Astrocyte (in vitro differentiated cells and primary cell): Measurements from ENCODE around the gene PLA1A. TPM values are rescaled to one million over a fixed set of nuclear protein-coding genes. Genes with fewer than 3 reads are reported as not detected.

Source experiments
- DNase-seq: peaks from one replicate; pipeline ENCODE4 v3.0.0-alpha.2; 2010; ENCODE audit warnings: low read depth
- FAIRE-seq: peaks from 2 replicates; lab custom pipeline; 2011; peaks lifted over from hg19 to GRCh38; lab: Jason Lieb, UNC
- H2AFZ ChIP-seq: 2 replicates; pipeline ENCODE4 v1.6.0; 2012; ENCODE audit warnings: low read depth, low read length, inconsistent platforms
- H3K27ac ChIP-seq: 2 replicates; pipeline ENCODE4 v1.5.1; 2011; ENCODE audit warnings: low read depth, low read length, inconsistent platforms
- H3K27me3 ChIP-seq: 2 replicates; pipeline ENCODE4 v1.6.0; 2011; ENCODE audit warnings: low read length, inconsistent platforms; ENCODE audit not compliant: insufficient read depth
- H3K36me3 ChIP-seq: 2 replicates; pipeline ENCODE4 v1.5.1; 2011; ENCODE audit warnings: low read length, inconsistent platforms; ENCODE audit not compliant: insufficient read depth
- H3K4me1 ChIP-seq: 2 replicates; pipeline ENCODE4 v1.5.1; 2011; ENCODE audit warnings: low read length, inconsistent platforms; ENCODE audit not compliant: insufficient read depth
- H3K4me2 ChIP-seq: 2 replicates; pipeline ENCODE4 v1.6.0; 2012; ENCODE audit warnings: low read length, inconsistent platforms
- H3K4me3 ChIP-seq: 2 replicates; pipeline ENCODE4 v1.5.1; 2011; ENCODE audit warnings: low read depth, mild to moderate bottlenecking, low read length, inconsistent platforms; ENCODE audit not compliant: insufficient read depth
- H3K79me2 ChIP-seq: 2 replicates; pipeline ENCODE4 v1.6.0; 2012; ENCODE audit warnings: mild to moderate bottlenecking, low read length, inconsistent platforms; ENCODE audit not compliant: insufficient read depth
- H3K9ac ChIP-seq: 2 replicates; pipeline ENCODE4 v1.6.0; 2012; ENCODE audit warnings: mild to moderate bottlenecking, low read length, inconsistent platforms
- H3K9me3 ChIP-seq: 2 replicates; pipeline ENCODE4 v1.5.1; 2012; ENCODE audit warnings: low read depth, mild to moderate bottlenecking, low read length, inconsistent platforms; ENCODE audit not compliant: insufficient read depth
- H4K20me1 ChIP-seq: 2 replicates; pipeline ENCODE4 v1.6.0; 2012; ENCODE audit warnings: low read length, inconsistent platforms; ENCODE audit not compliant: insufficient read depth
- H3K27ac Mint-ChIP-seq: one replicate; pipeline ENCODE4 v1.8.0; 2021; ENCODE audit warnings: mild to moderate bottlenecking, mixed read lengths; ENCODE audit not compliant: unreplicated experiment
- H3K27me3 Mint-ChIP-seq: one replicate; pipeline ENCODE4 v1.8.0; 2021; ENCODE audit warnings: low read depth, mixed read lengths; ENCODE audit not compliant: unreplicated experiment
- H3K36me3 Mint-ChIP-seq: one replicate; pipeline ENCODE4 v1.8.0; 2021; ENCODE audit warnings: low read depth, mixed read lengths; ENCODE audit not compliant: unreplicated experiment
- H3K4me1 Mint-ChIP-seq: one replicate; pipeline ENCODE4 v1.8.0; 2021; ENCODE audit warnings: low read depth, mixed read lengths; ENCODE audit not compliant: unreplicated experiment
- H3K4me3 Mint-ChIP-seq: one replicate; pipeline ENCODE4 v1.8.0; 2021; ENCODE audit warnings: mild to moderate bottlenecking, moderate library complexity, mixed read lengths; ENCODE audit not compliant: unreplicated experiment
- H3K9me3 Mint-ChIP-seq: one replicate; pipeline ENCODE4 v1.8.0; 2021; ENCODE audit warnings: mild to moderate bottlenecking, mixed read lengths; ENCODE audit not compliant: unreplicated experiment
- EZH2 ChIP-seq: IDR thresholded peaks from 2 replicates; pipeline ENCODE4 v1.6.1; 2012; ENCODE audit warnings: mild to moderate bottlenecking, low read length, inconsistent platforms; ENCODE audit not compliant: insufficient read depth
- total RNA-seq: library from RNA; stranded (reverse); gene quantifications from 2 replicates; pipeline ENCODE4 v1.2.1, GENCODE V29; 2021
- TF ChIP-seq, protein P1 (sequence below): IDR thresholded peaks from 2 replicates; pipeline ENCODE4 v1.5.1; 2011; ENCODE audit warnings: low read depth, mild to moderate bottlenecking, inconsistent platforms, low read length, moderate library complexity; ENCODE audit not compliant: insufficient read depth

Gene PLA1A
- total RNA-seq, 1 donor from 2014 or later = 0.91 TPM

DNA sequence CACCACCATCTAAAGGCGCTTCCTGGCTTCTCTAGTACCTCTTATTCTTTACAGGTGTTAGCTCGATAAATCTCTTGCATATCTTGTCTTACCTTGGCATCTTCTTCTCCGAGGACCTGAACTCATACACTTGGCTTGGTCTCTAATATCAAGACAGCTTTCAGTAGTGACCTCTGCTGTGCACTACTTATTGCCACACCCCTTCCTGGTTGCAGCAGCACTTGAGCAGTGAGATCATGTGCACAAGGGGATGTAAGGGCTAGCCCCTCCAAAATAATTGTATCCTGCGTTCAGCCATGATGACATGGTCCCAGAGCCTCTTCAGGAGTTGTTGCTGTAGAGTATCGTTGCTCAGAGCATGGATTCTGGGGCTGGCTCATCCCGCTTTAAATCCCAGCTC lies 1.3 kb upstream of the PLA1A start:
- no peak for DNase-seq
- H3K27ac Mint-ChIP-seq = peak overlapping the region; percentile 21
- Histone ChIP-seq H3K79me2 (no peaks in the 10 kb centered on the region), H3K27me3 (no peaks in the 10 kb centered on the region), H3K4me2 (no peak overlapping the region), H3K27ac (no peak overlapping the region), H3K4me3 (no peak overlapping the region), H3K4me1 (peaks cover 10% of the 10 kb centered on the region), H3K9ac (no peak overlapping the region), H3K9me3 (no peaks in the 10 kb centered on the region), H3K36me3 (no peaks in the 10 kb centered on the region), H4K20me1 (no peaks in the 10 kb centered on the region), H2AFZ (peak overlapping the region; percentile 38)
- no peak for FAIRE-seq
- no peaks in the 10 kb centered on the region for H3K27me3 Mint-ChIP-seq
- H3K36me3 Mint-ChIP-seq = peaks cover 2% of the 10 kb centered on the region
- no peak overlapping the region for H3K4me3 Mint-ChIP-seq
- no peaks in the 10 kb centered on the region for H3K9me3 Mint-ChIP-seq
- TF ChIP-seq EZH2 = no peak
- TF ChIP-seq, protein P1, sequence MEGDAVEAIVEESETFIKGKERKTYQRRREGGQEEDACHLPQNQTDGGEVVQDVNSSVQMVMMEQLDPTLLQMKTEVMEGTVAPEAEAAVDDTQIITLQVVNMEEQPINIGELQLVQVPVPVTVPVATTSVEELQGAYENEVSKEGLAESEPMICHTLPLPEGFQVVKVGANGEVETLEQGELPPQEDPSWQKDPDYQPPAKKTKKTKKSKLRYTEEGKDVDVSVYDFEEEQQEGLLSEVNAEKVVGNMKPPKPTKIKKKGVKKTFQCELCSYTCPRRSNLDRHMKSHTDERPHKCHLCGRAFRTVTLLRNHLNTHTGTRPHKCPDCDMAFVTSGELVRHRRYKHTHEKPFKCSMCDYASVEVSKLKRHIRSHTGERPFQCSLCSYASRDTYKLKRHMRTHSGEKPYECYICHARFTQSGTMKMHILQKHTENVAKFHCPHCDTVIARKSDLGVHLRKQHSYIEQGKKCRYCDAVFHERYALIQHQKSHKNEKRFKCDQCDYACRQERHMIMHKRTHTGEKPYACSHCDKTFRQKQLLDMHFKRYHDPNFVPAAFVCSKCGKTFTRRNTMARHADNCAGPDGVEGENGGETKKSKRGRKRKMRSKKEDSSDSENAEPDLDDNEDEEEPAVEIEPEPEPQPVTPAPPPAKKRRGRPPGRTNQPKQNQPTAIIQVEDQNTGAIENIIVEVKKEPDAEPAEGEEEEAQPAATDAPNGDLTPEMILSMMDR = no peak
- peaks cover 44% of the 10 kb centered on the region for H3K4me1 Mint-ChIP-seq

DNA sequence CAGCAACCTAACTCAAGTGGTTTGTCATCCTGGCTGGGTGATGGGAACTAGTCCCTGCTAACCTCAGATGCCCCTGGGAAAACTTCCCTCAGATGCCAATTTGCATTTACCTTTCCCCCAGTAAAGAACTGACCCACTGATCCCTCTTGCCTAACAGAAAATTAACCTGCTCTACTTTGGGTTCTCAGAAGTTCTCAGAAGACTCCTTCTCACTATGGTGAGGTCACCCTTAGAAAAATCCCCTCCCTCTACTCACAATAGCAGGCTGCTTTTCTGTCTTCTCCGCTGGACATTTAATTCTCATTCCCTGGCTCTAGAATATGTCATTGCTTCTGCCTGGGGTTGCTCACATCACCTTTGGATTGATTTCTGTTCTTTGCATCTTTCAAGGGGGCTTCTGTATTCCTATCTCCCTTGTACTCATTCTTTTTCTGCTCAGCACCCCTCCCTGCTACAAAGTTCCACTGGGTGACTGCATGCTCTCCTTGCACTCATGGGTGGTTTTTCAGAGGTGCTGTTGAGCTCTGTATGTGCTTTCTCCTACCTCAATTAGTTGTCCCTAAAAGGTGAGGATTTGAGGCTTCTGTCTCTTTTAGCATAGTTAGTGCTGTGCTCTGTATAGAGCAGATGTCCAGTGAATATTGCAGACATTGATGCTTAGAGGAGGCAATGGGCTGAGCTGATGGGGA lies 869 bp downstream of the PLA1A start:
- Histone ChIP-seq H3K4me2 (no peak overlapping the region), H3K36me3 (no peaks in the 10 kb centered on the region), H3K4me1 (peaks cover 10% of the 10 kb centered on the region), H4K20me1 (no peaks in the 10 kb centered on the region), H2AFZ (no peak overlapping the region), H3K9ac (no peak overlapping the region), H3K4me3 (no peak overlapping the region), H3K27ac (no peak overlapping the region), H3K79me2 (no peaks in the 10 kb centered on the region), H3K9me3 (no peaks in the 10 kb centered on the region), H3K27me3 (no peaks in the 10 kb centered on the region)
- peaks cover 45% of the 10 kb centered on the region for H3K4me1 Mint-ChIP-seq
- no peaks in the 10 kb centered on the region for H3K27me3 Mint-ChIP-seq
- FAIRE-seq (no peak), DNase-seq (no peak)
- no peak for TF ChIP-seq EZH2
- TF ChIP-seq, protein P1 = no peak
- H3K36me3 Mint-ChIP-seq = peaks cover 2% of the 10 kb centered on the region
- no peak overlapping the region for H3K27ac Mint-ChIP-seq
- no peak overlapping the region for H3K4me3 Mint-ChIP-seq
- no peaks in the 10 kb centered on the region for H3K9me3 Mint-ChIP-seq

DNA sequence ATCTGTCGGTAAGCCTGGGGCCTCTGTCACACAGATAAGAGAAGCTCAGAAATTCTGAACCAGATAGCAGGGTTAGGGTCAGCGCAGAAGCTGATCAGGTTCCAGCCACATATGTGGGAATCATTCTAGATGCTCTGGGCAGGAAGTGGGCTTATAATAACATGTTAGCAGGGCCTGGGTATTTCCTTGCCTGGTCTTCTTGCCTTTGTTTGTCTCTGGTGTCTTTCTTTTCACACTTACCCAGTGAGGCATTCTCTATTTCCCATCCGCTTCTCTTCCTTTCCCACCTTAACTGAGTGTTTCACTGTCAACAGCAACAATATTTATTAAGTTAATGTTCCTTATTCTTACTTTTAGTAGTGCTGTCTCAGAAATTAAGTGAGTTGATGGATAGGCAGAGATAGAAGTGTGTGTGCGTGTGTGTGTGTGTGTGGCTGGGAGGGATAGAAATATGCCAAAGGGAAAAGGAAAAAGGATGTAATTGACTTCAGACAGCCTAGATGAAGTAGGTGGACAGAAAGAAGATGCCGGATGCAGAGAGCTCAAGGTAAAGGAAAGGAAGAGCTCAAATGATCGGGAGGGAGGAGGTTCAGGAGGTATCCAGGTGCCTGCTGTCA lies 2.0 kb downstream of the PLA1A start:
- Mint-ChIP-seq H3K27ac (no peak overlapping the region), H3K9me3 (no peaks in the 10 kb centered on the region), H3K36me3 (peaks cover 2% of the 10 kb centered on the region), H3K4me1 (peaks cover 45% of the 10 kb centered on the region), H3K4me3 (no peak overlapping the region), H3K27me3 (no peaks in the 10 kb centered on the region)
- H3K36me3 ChIP-seq = no peaks in the 10 kb centered on the region
- no peak overlapping the region for H3K4me3 ChIP-seq
- H3K27ac ChIP-seq = no peak overlapping the region
- H3K9me3 ChIP-seq = no peaks in the 10 kb centered on the region
- no peaks in the 10 kb centered on the region for H4K20me1 ChIP-seq
- TF ChIP-seq, protein P1 = no peak
- TF ChIP-seq EZH2 = no peak
- H3K79me2 ChIP-seq = no peaks in the 10 kb centered on the region
- H3K27me3 ChIP-seq = no peaks in the 10 kb centered on the region
- no peak overlapping the region for H3K4me2 ChIP-seq
- H3K4me1 ChIP-seq = peaks cover 13% of the 10 kb centered on the region
- no peak overlapping the region for H3K9ac ChIP-seq
- H2AFZ ChIP-seq = no peak overlapping the region
- FAIRE-seq (no peak), DNase-seq (no peak)
